ENCODE data around the gene EAPP.
"Not testable (repeated sequence)": the region's sequence is repeated elsewhere in the genome, so short reads cannot be mapped to it uniquely, and the experiment has no call there.

EAPP gene

GRCh38 chr14:34539407-34540180 lies at the start of gene EAPP:
EAPP (minus strand) TSS chr14:34539701; CDS start chr14:34539628, 73 bp downstream.
- Histone ChIP-seq H3K27me3 (ENCODE audit: control insufficient read depth, insufficient read depth, low read length) (no peaks in the 10 kb centered on the region), H3K9ac (ENCODE audit: low read length) (peak within 1 kb of the TSS; percentile 99), H3K4me1 (ENCODE audit: control insufficient read depth, insufficient read depth, low read length) (peaks cover 5% of the 10 kb centered on the region)

GRCh38 chr14:34583525-34583924 lies 44.0 kb upstream of the EAPP start:
- Histone ChIP-seq H3K4me3 (ENCODE audit: low read length) (no peak overlapping the region), H3K9me3 (ENCODE audit: control insufficient read depth, low read length) (no peaks in the 10 kb centered on the region), H3K4me1 (ENCODE audit: control insufficient read depth, insufficient read depth, low read length) (no peaks in the 10 kb centered on the region), H3K36me3 (ENCODE audit: control insufficient read depth, insufficient read depth, low read length) (peaks cover 9% of the 10 kb centered on the region), H3K27me3 (ENCODE audit: control insufficient read depth, insufficient read depth, low read length) (no peaks in the 10 kb centered on the region), H3K9ac (ENCODE audit: low read length) (no peak overlapping the region)

More at GRCh38 chr14:34539407-34540180, at the start of gene EAPP:
- Histone ChIP-seq H3K9me3 (ENCODE audit: control insufficient read depth, low read length) (no peaks in the 10 kb centered on the region), H3K36me3 (ENCODE audit: control insufficient read depth, insufficient read depth, low read length) (no peaks in the 10 kb centered on the region), H3K4me3 (ENCODE audit: low read length) (peak within 1 kb of the TSS; percentile 92)

GRCh38 chr14:34582117-34582680 lies 42.7 kb upstream of the EAPP start:
- Histone ChIP-seq H3K36me3 (ENCODE audit: control insufficient read depth, insufficient read depth, low read length) (peaks cover 9% of the 10 kb centered on the region), H3K9ac (ENCODE audit: low read length) (no peak overlapping the region), H3K27me3 (ENCODE audit: control insufficient read depth, insufficient read depth, low read length) (no peaks in the 10 kb centered on the region)

GRCh38 chr14:34580381-34580780 lies 40.9 kb upstream of the EAPP start:
- peaks cover 9% of the 10 kb centered on the region for H3K36me3 ChIP-seq (ENCODE audit: control insufficient read depth, insufficient read depth, low read length)
- H3K9me3 ChIP-seq (ENCODE audit: control insufficient read depth, low read length) = no peaks in the 10 kb centered on the region
- H3K4me3 ChIP-seq (ENCODE audit: low read length) = no peak overlapping the region
- no peak overlapping the region for H3K9ac ChIP-seq (ENCODE audit: low read length)
- H3K4me1 ChIP-seq (ENCODE audit: control insufficient read depth, insufficient read depth, low read length) = no peaks in the 10 kb centered on the region
- no peaks in the 10 kb centered on the region for H3K27me3 ChIP-seq (ENCODE audit: control insufficient read depth, insufficient read depth, low read length)

More at GRCh38 chr14:34582117-34582680, 42.7 kb upstream of the EAPP start:
- Histone ChIP-seq H3K9me3 (ENCODE audit: control insufficient read depth, low read length) (no peaks in the 10 kb centered on the region), H3K4me1 (ENCODE audit: control insufficient read depth, insufficient read depth, low read length) (no peaks in the 10 kb centered on the region), H3K4me3 (ENCODE audit: low read length) (no peak overlapping the region)

GRCh38 chr14:34571771-34572170 lies 32.3 kb upstream of the EAPP start:
- Histone ChIP-seq H3K36me3 (ENCODE audit: control insufficient read depth, insufficient read depth, low read length) (no peaks in the 10 kb centered on the region), H3K9ac (ENCODE audit: low read length) (no peak overlapping the region), H3K9me3 (ENCODE audit: control insufficient read depth, low read length) (no peaks in the 10 kb centered on the region), H3K27me3 (ENCODE audit: control insufficient read depth, insufficient read depth, low read length) (no peaks in the 10 kb centered on the region), H3K4me1 (ENCODE audit: control insufficient read depth, insufficient read depth, low read length) (no peaks in the 10 kb centered on the region), H3K4me3 (ENCODE audit: low read length) (no peak overlapping the region)

- Histone ChIP-seq H3K4me1 (ENCODE audit: control insufficient read depth, insufficient read depth, low read length) (no peaks in the 10 kb centered on the region), H3K36me3 (ENCODE audit: control insufficient read depth, insufficient read depth, low read length) (no peaks in the 10 kb centered on the region), H3K27me3 (ENCODE audit: control insufficient read depth, insufficient read depth, low read length) (no peaks in the 10 kb centered on the region), H3K4me3 (ENCODE audit: low read length) (no peak overlapping the region), H3K9me3 (ENCODE audit: control insufficient read depth, low read length) (no peaks in the 10 kb centered on the region), H3K9ac (ENCODE audit: low read length) (no peak overlapping the region)
These were observed 30.2 kb upstream of the EAPP start for GRCh38 chr14:34569750-34570149.

- Histone ChIP-seq H3K9me3 (ENCODE audit: control insufficient read depth, low read length) (no peaks in the 10 kb centered on the region), H3K9ac (ENCODE audit: low read length) (no peak overlapping the region), H3K27me3 (ENCODE audit: control insufficient read depth, insufficient read depth, low read length) (no peaks in the 10 kb centered on the region), H3K36me3 (ENCODE audit: control insufficient read depth, insufficient read depth, low read length) (no peaks in the 10 kb centered on the region), H3K4me3 (ENCODE audit: low read length) (no peak overlapping the region), H3K4me1 (ENCODE audit: control insufficient read depth, insufficient read depth, low read length) (no peaks in the 10 kb centered on the region)
These were observed 29.3 kb upstream of the EAPP start for GRCh38 chr14:34568803-34569202.

- Histone ChIP-seq H3K27me3 (ENCODE audit: control insufficient read depth, insufficient read depth, low read length) (no peaks in the 10 kb centered on the region), H3K4me3 (ENCODE audit: low read length) (no peak overlapping the region), H3K36me3 (ENCODE audit: control insufficient read depth, insufficient read depth, low read length) (no peaks in the 10 kb centered on the region), H3K9ac (ENCODE audit: low read length) (no peak overlapping the region), H3K9me3 (ENCODE audit: control insufficient read depth, low read length) (no peaks in the 10 kb centered on the region), H3K4me1 (ENCODE audit: control insufficient read depth, insufficient read depth, low read length) (no peaks in the 10 kb centered on the region)
These were observed 23.3 kb upstream of the EAPP start for GRCh38 chr14:34562776-34563150.

GRCh38 chr14:34562037-34562775 lies 22.7 kb upstream of the EAPP start:
- H3K27me3 ChIP-seq (ENCODE audit: control insufficient read depth, insufficient read depth, low read length); H3K9ac ChIP-seq (ENCODE audit: low read length); H3K4me3 ChIP-seq (ENCODE audit: low read length); H3K4me1 ChIP-seq (ENCODE audit: control insufficient read depth, insufficient read depth, low read length); H3K36me3 ChIP-seq (ENCODE audit: control insufficient read depth, insufficient read depth, low read length); H3K9me3 ChIP-seq (ENCODE audit: control insufficient read depth, low read length): not testable (repeated sequence)

GRCh38 chr14:34556498-34556829 lies 17.0 kb upstream of the EAPP start:
- not testable (repeated sequence) for H3K9ac ChIP-seq (ENCODE audit: low read length); H3K27me3 ChIP-seq (ENCODE audit: control insufficient read depth, insufficient read depth, low read length); H3K36me3 ChIP-seq (ENCODE audit: control insufficient read depth, insufficient read depth, low read length); H3K4me3 ChIP-seq (ENCODE audit: low read length); H3K9me3 ChIP-seq (ENCODE audit: control insufficient read depth, low read length)
- H3K4me1 ChIP-seq (ENCODE audit: control insufficient read depth, insufficient read depth, low read length) = peaks cover 12% of the 10 kb centered on the region

GRCh38 chr14:34555583-34556497 lies 16.3 kb upstream of the EAPP start:
- H3K27me3 ChIP-seq (ENCODE audit: control insufficient read depth, insufficient read depth, low read length); H3K9ac ChIP-seq (ENCODE audit: low read length); H3K9me3 ChIP-seq (ENCODE audit: control insufficient read depth, low read length); H3K4me3 ChIP-seq (ENCODE audit: low read length); H3K36me3 ChIP-seq (ENCODE audit: control insufficient read depth, insufficient read depth, low read length): not testable (repeated sequence)
- H3K4me1 ChIP-seq (ENCODE audit: control insufficient read depth, insufficient read depth, low read length) = peaks cover 12% of the 10 kb centered on the region
